ENCODE results near the gene FRMD4A. TPM values are rescaled to one million over a fixed set of nuclear protein-coding genes. Genes with fewer than 3 reads are reported as not detected.

The FRMD4A gene
- total and polyA plus RNA-seq, 7 donors, result 3.0 to 27.8 (median 14.4) TPM

- DNase-seq, result no peak
- no peak overlapping the region for H3K27ac ChIP-seq
- no peaks in the 10 kb centered on the region for H3K4me1 ChIP-seq
- 40 to 69% methylated on average over 9 of the region's 9 CpGs for WGBS, 2 donors
- no peak overlapping the region for H3K4me3 ChIP-seq
- H3K9me3 ChIP-seq, result no peaks in the 10 kb centered on the region
- no peak for TF ChIP-seq EP300 (IDR thresholded peaks at IDR 0.05)
- no peak for TF ChIP-seq POLR2A (IDR thresholded peaks at IDR 0.05)
- no peak for TF ChIP-seq CTCF (IDR thresholded peaks at IDR 0.05)
- no peak for TF ChIP-seq POLR2AphosphoS5 (IDR thresholded peaks at IDR 0.05)
- H3K27me3 ChIP-seq, result no peaks in the 10 kb centered on the region
- intact Hi-C loops (cut with DNase I), result no loop called here
- H3K36me3 ChIP-seq, result no peaks in the 10 kb centered on the region
These were observed 28.3 kb upstream of the FRMD4A start for GRCh38 chr10:14358886-14359573.

- Histone ChIP-seq H3K27me3 (no peaks in the 10 kb centered on the region), H3K4me1 (no peaks in the 10 kb centered on the region), H3K27ac (no peak overlapping the region), H3K4me3 (no peak overlapping the region), H3K9me3 (no peaks in the 10 kb centered on the region), H3K36me3 (no peaks in the 10 kb centered on the region)
- 89 to 92% methylated on average over 3 of the region's 3 CpGs for WGBS, 2 donors
- intact Hi-C loops (cut with DNase I), result no loop called here
- TF ChIP-seq POLR2AphosphoS5 (IDR thresholded peaks at IDR 0.05), result no peak
- TF ChIP-seq EP300 (IDR thresholded peaks at IDR 0.05), result no peak
- no peak for TF ChIP-seq CTCF (IDR thresholded peaks at IDR 0.05)
- no peak for TF ChIP-seq POLR2A (IDR thresholded peaks at IDR 0.05)
- no peak for DNase-seq
These were observed 26.2 kb upstream of the FRMD4A start for GRCh38 chr10:14356921-14357320.

- H3K4me3 ChIP-seq, result no peak overlapping the region
- H3K4me1 ChIP-seq, result no peaks in the 10 kb centered on the region
- 91 to 93% methylated on average over 3 of the region's 3 CpGs for WGBS, 2 donors
- H3K9me3 ChIP-seq, result no peaks in the 10 kb centered on the region
- no peaks in the 10 kb centered on the region for H3K36me3 ChIP-seq
- TF ChIP-seq CTCF (IDR thresholded peaks at IDR 0.05), result no peak
- DNase-seq, result no peak
- H3K27ac ChIP-seq, result no peak overlapping the region
- H3K27me3 ChIP-seq, result no peaks in the 10 kb centered on the region
- intact Hi-C loops (cut with DNase I), result no loop called here
These were observed 25.0 kb upstream of the FRMD4A start for GRCh38 chr10:14355750-14356149.

- 75 to 77% methylated on average over 1 of the region's 1 CpG for WGBS, 2 donors
- Histone ChIP-seq H3K27me3 (no peaks in the 10 kb centered on the region), H3K9me3 (no peaks in the 10 kb centered on the region), H3K36me3 (no peaks in the 10 kb centered on the region), H3K4me3 (no peak overlapping the region), H3K27ac (no peak overlapping the region), H3K4me1 (no peaks in the 10 kb centered on the region)
- DNase-seq, result no peak
- intact Hi-C loops (cut with DNase I), result no loop called here
- TF ChIP-seq CTCF (IDR thresholded peaks at IDR 0.05), result no peak
- no peak for TF ChIP-seq POLR2AphosphoS5 (IDR thresholded peaks at IDR 0.05)
- TF ChIP-seq POLR2A (IDR thresholded peaks at IDR 0.05), result no peak
- TF ChIP-seq EP300 (IDR thresholded peaks at IDR 0.05), result no peak
These were observed 22.7 kb upstream of the FRMD4A start for GRCh38 chr10:14353291-14353913.

GRCh38 chr10:14350006-14350405 lies 19.3 kb upstream of the FRMD4A start:
- H3K4me1 ChIP-seq, result no peaks in the 10 kb centered on the region
- no peak overlapping the region for H3K4me3 ChIP-seq
- H3K27ac ChIP-seq, result no peak overlapping the region
- no peaks in the 10 kb centered on the region for H3K36me3 ChIP-seq
- no peaks in the 10 kb centered on the region for H3K27me3 ChIP-seq
- intact Hi-C loops (cut with DNase I), result no loop called here
- no peaks in the 10 kb centered on the region for H3K9me3 ChIP-seq
- DNase-seq, result no peak
- 80 to 81% methylated on average over 4 of the region's 4 CpGs for WGBS, 2 donors
- TF ChIP-seq EP300 (IDR thresholded peaks at IDR 0.05) (no peak), POLR2AphosphoS5 (IDR thresholded peaks at IDR 0.05) (no peak), POLR2A (IDR thresholded peaks at IDR 0.05) (no peak), CTCF (IDR thresholded peaks at IDR 0.05) (no peak)
